Endothelial cell of umbilical vein (primary cell): ENCODE results near the gene TUBD1. TPM values are rescaled to one million over a fixed set of nuclear protein-coding genes. Genes with fewer than 3 reads are reported as not detected.

Source experiments
- BruUV-seq: library from RNA; stranded (reverse); fragments of 400-500 nt; replicated peaks from 2 replicates; lab custom pipeline; 2021; lab: Mats Ljungman, UMichigan
- CTCF ChIA-PET: fragments of 300-600, 350-600 bp; sonication (Branson Sonifier 250); formaldehyde crosslinking; loops from one replicate; lab custom pipeline; 2021; ENCODE audit warnings: antibody characterized with exemption, inconsistent platforms; lab: Charles Lee
- POLR2A ChIA-PET: fragments of 300-600, 350-600 bp; sonication (Branson Sonifier 250); formaldehyde crosslinking; loops from one replicate; lab custom pipeline; 2021; ENCODE audit warnings: antibody characterized with exemption, inconsistent platforms; lab: Charles Lee
- DNase-seq: peaks from one replicate; pipeline ENCODE4 v3.0.0-alpha.2; 2011; ENCODE audit warnings: low read depth, low spot score
- FAIRE-seq: peaks from 2 replicates; lab custom pipeline; 2011; peaks lifted over from hg19 to GRCh38; lab: Jason Lieb, UNC
- H2AFZ ChIP-seq: 2 replicates; pipeline ENCODE4 v1.6.0; 2012; ENCODE audit warnings: low read depth, low read length, control low read depth, inconsistent platforms
- H3K27ac ChIP-seq: 2 replicates; pipeline ENCODE4 v1.5.1; 2011; ENCODE audit warnings: low read depth, mild to moderate bottlenecking, control low read depth, low read length, moderate library complexity; ENCODE audit not compliant: insufficient read depth
- H3K27me3 ChIP-seq, 2 experiments: 2 replicates each; pipeline versions ENCODE4 v1.6.0 to v1.6.1; 2011; ENCODE audit warnings: low read length in 2 of 2, mixed read lengths in 1 of 2; ENCODE audit not compliant: control insufficient read depth in 2 of 2, insufficient read depth in 2 of 2
- H3K36me3 ChIP-seq, 2 experiments: 2 replicates in 1 of 2; 3 replicates in 1 of 2; pipeline ENCODE4 v1.5.1; 2011; ENCODE audit warnings: low read length in 2 of 2, mild to moderate bottlenecking in 1 of 2, moderate library complexity in 1 of 2; ENCODE audit not compliant: control insufficient read depth in 2 of 2, insufficient read depth in 2 of 2; ENCODE audit errors: extremely low read depth in 1 of 2
- H3K4me1 ChIP-seq: 3 replicates; pipeline ENCODE4 v1.5.1; 2011; ENCODE audit warnings: mild to moderate bottlenecking, low read length; ENCODE audit not compliant: control insufficient read depth, insufficient read depth; ENCODE audit errors: extremely low read depth
- H3K4me2 ChIP-seq: 2 replicates; pipeline ENCODE4 v1.6.1; 2011; ENCODE audit warnings: low read length, control low read depth, mixed read lengths; ENCODE audit not compliant: insufficient read depth
- H3K4me3 ChIP-seq, 3 experiments: fragments of 200-600 bp in 1 of 3; sonication (generic), shearing (Covaris generic) in 1 of 3; replicated peaks in 1 of 3; 2 replicates each; pipeline ENCODE4 v1.5.1; 2011 to 2016; ENCODE audit warnings: control low read depth in 3 of 3, low read length in 3 of 3, mild to moderate bottlenecking in 2 of 3, inconsistent platforms in 1 of 3, low read depth in 1 of 3, moderate library complexity in 1 of 3; ENCODE audit not compliant: insufficient read depth in 1 of 3
- H3K79me2 ChIP-seq: 2 replicates; pipeline ENCODE4 v1.6.0; 2012; ENCODE audit warnings: low read length, inconsistent platforms; ENCODE audit not compliant: control insufficient read depth, insufficient read depth
- H3K9ac ChIP-seq: replicated peaks from 2 replicates; pipeline ENCODE3; 2011; ENCODE audit warnings: low read length, control low read depth; ENCODE audit not compliant: insufficient read depth; ENCODE audit errors: extremely low read depth
- H3K9me1 ChIP-seq: replicated peaks from 3 replicates; pipeline ENCODE4 v1.6.0; 2011; ENCODE audit warnings: mild to moderate bottlenecking, low read length; ENCODE audit not compliant: control insufficient read depth, insufficient read depth; ENCODE audit errors: extremely low read depth
- H3K9me3 ChIP-seq: replicated peaks from 2 replicates; pipeline ENCODE4 v1.5.1; 2012; ENCODE audit warnings: low read length, inconsistent platforms; ENCODE audit not compliant: control insufficient read depth, insufficient read depth
- H4K20me1 ChIP-seq: replicated peaks from 2 replicates; pipeline ENCODE3; 2011; ENCODE audit warnings: mild to moderate bottlenecking, low read length; ENCODE audit not compliant: control insufficient read depth, insufficient read depth; ENCODE audit errors: extremely low read depth
- CTCF ChIP-seq, 2 donors: IDR thresholded peaks; 1 replicate in 1 of 2; 2 replicates in 1 of 2; pipeline ENCODE4 v1.5.1; 2011; ENCODE audit warnings: low read length in 2 of 2, mild to moderate bottlenecking in 2 of 2, moderate library complexity in 2 of 2, control low read depth in 1 of 2, inconsistent platforms in 1 of 2, low read depth in 1 of 2; ENCODE audit not compliant: insufficient read depth in 1 of 2; ENCODE audit errors: extremely low read depth in 1 of 2
- FOS ChIP-seq: IDR thresholded peaks from 2 replicates; pipeline ENCODE4 v1.6.1; 2011; ENCODE audit warnings: mild to moderate bottlenecking, low read length, moderate library complexity, borderline replicate concordance; ENCODE audit not compliant: insufficient read depth
- GATA2 ChIP-seq: IDR thresholded peaks from 2 replicates; pipeline ENCODE4 v1.7.0; 2011; ENCODE audit warnings: low read depth, mild to moderate bottlenecking, moderate library complexity, mixed read lengths, low read length; ENCODE audit not compliant: insufficient read length, insufficient read depth
- JUN ChIP-seq: IDR thresholded peaks from 2 replicates; pipeline ENCODE4 v1.6.1; 2011; ENCODE audit warnings: borderline replicate concordance, low read depth; ENCODE audit not compliant: insufficient read length, insufficient read depth
- MAX ChIP-seq: IDR thresholded peaks from 2 replicates; pipeline ENCODE4 v1.6.1; 2011; ENCODE audit not compliant: insufficient read depth, insufficient read length
- MYC ChIP-seq: IDR thresholded peaks from one replicate; pipeline ENCODE4 v1.6.1; 2011; ENCODE audit warnings: mild to moderate bottlenecking, low read depth, low read length
- POLR2A ChIP-seq: IDR thresholded peaks from 2 replicates; pipeline ENCODE4 v1.6.1; 2012; ENCODE audit warnings: low read depth, mild to moderate bottlenecking, control low read depth, low read length
- POLR2AphosphoS5 ChIP-seq: IDR thresholded peaks from 2 replicates; pipeline ENCODE4 v1.6.1; 2012; ENCODE audit warnings: low read depth, mild to moderate bottlenecking, control low read depth, low read length, moderate library complexity; ENCODE audit not compliant: insufficient read depth
- dilution Hi-C: fragments of 300-500 bp; cut with MboI; formaldehyde crosslinking; loops from one replicate; pipeline ENCODE4 v1.15.0; 2019; ENCODE audit warnings: low sequenced_read_pairs; ENCODE audit not compliant: extremely low pct_ligation_motif_present
- intact Hi-C: fragments of 100-400 bp; cut with micrococcal nuclease; formaldehyde crosslinking; loops from one replicate; pipeline ENCODE4 v1.10.0; 2022
- polyA plus RNA-seq, 4 experiments: library from polyadenylated mRNA; depleted of rRNA in 3 of 4; stranded (reverse) in 3 of 4; unstranded in 1 of 4; fragments of >200 nt; gene quantifications; 2 replicates each; pipeline versions ENCODE4 v1.2.1 to v1.2.3, GENCODE V29; 2011 to 2012; ENCODE audit warnings: missing spikeins in 1 of 4
- total RNA-seq: library from RNA; stranded (reverse); gene quantifications from 2 replicates; pipeline ENCODE4 v1.2.3, GENCODE V29; 2021

Gene TUBD1
- total and polyA plus RNA-seq, 2 donors (not counting 3 experiments of a cell fraction or from before 2014, with no cell fraction given) = 4.9 to 11.3 TPM

GRCh38 chr17:59888145-59888750 is 4.5 kb downstream of the TUBD1 start:
- TF ChIP-seq FOS (no peak), CTCF (IDR thresholded peaks at IDR 0.05; ENCODE audit: extremely low read depth in 1 of 2, insufficient read depth in 1 of 2, low read depth in 1 of 2, low read length in 2 of 2) (no peak), MAX (no peak), JUN (no peak), GATA2 (no peak), MYC (no peak), POLR2AphosphoS5 (no peak), POLR2A (no peak)
- Histone ChIP-seq H4K20me1 (no peaks in the 10 kb centered on the region), H3K4me3 (no peak overlapping the region), H3K27me3 (no peaks in the 10 kb centered on the region), H3K36me3 (peaks cover 0 to 3% of the 10 kb centered on the region in 2 experiments), H3K4me2 (no peak overlapping the region), H2AFZ (no peak overlapping the region), H3K9me1 (no peaks in the 10 kb centered on the region), H3K4me1 (peaks cover 5% of the 10 kb centered on the region), H3K27ac (no peak overlapping the region), H3K79me2 (peaks cover 8% of the 10 kb centered on the region), H3K9me3 (no peaks in the 10 kb centered on the region), H3K9ac (no peak overlapping the region)
- CTCF ChIA-PET = no interaction called here
- no TSS peak for BruUV-seq
- no peak for DNase-seq
- no peak for FAIRE-seq
- dilution Hi-C loops = no loop called here
- intact Hi-C loops = no loop called here
- POLR2A ChIA-PET = no interaction called here
